HL-60 (cell line): ENCODE results near the gene MAD1L1.

Experiments
- GABPA ChIP-seq: IDR thresholded peaks from 2 replicates; pipeline ENCODE4 v1.6.1; 2012; ENCODE audit warnings: low read depth
- POLR2AphosphoS5 ChIP-seq: IDR thresholded peaks from 2 replicates; pipeline ENCODE4 v1.6.1; 2012; ENCODE audit warnings: low read depth
- SPI1 ChIP-seq: IDR thresholded peaks from 2 replicates; pipeline ENCODE4 v1.6.1; 2012; ENCODE audit warnings: low read depth, mild to moderate bottlenecking, borderline replicate concordance
- TF ChIP-seq, protein P1 (sequence below): IDR thresholded peaks from one replicate; pipeline ENCODE4 v1.5.1; 2011; ENCODE audit warnings: low read length, control low read depth, inconsistent platforms; ENCODE audit not compliant: insufficient read depth
- TF ChIP-seq, protein P2 (sequence below): IDR thresholded peaks from 2 replicates; pipeline ENCODE4 v1.6.1; 2012; ENCODE audit warnings: low read depth; ENCODE audit not compliant: insufficient replicate concordance

DNA sequence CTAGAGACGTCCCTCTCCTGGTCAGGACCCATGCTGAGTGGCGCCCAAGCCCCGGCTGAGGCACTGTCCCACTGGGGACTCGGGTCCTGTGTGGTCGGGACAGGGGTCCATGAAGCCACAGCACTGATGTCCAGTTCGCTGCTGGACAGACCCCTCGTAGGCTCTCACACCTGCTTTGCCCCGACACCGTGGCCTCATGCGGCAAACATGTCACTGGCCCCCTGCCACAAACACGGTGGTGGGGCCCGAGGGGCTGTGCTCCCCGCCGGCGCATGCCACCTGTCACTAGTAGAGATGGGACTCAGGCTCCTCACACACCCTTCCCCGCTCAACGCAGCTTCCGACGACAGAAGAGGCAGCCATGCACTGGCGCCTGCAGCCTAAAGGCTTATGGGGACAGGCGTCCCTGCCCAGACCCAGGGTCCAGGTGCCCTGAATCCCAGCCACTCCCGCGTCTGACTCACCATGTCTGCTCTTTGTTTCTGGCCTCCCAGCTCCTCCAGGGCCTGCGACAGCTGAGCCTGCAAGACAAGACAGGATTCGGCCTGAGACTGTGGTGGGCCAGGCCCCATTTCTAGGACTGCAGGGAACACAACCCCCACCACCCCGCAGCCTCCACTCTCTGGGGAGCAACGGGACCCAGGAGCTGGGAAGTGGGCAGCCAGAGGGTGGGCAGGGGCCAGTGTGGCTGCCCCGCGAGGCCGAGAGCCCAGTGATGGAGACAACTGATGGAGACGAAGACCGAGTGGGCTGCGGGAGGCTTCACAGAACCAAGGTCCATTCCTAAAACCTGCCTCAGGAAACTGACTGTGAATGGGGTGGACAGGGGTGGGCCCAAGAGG, 230.9 kb downstream of the MAD1L1 start:
- TF ChIP-seq, protein P1, sequence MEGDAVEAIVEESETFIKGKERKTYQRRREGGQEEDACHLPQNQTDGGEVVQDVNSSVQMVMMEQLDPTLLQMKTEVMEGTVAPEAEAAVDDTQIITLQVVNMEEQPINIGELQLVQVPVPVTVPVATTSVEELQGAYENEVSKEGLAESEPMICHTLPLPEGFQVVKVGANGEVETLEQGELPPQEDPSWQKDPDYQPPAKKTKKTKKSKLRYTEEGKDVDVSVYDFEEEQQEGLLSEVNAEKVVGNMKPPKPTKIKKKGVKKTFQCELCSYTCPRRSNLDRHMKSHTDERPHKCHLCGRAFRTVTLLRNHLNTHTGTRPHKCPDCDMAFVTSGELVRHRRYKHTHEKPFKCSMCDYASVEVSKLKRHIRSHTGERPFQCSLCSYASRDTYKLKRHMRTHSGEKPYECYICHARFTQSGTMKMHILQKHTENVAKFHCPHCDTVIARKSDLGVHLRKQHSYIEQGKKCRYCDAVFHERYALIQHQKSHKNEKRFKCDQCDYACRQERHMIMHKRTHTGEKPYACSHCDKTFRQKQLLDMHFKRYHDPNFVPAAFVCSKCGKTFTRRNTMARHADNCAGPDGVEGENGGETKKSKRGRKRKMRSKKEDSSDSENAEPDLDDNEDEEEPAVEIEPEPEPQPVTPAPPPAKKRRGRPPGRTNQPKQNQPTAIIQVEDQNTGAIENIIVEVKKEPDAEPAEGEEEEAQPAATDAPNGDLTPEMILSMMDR = no peak
- TF ChIP-seq POLR2AphosphoS5 (no peak), GABPA (no peak), SPI1 (no peak)
- TF ChIP-seq, protein P2, sequence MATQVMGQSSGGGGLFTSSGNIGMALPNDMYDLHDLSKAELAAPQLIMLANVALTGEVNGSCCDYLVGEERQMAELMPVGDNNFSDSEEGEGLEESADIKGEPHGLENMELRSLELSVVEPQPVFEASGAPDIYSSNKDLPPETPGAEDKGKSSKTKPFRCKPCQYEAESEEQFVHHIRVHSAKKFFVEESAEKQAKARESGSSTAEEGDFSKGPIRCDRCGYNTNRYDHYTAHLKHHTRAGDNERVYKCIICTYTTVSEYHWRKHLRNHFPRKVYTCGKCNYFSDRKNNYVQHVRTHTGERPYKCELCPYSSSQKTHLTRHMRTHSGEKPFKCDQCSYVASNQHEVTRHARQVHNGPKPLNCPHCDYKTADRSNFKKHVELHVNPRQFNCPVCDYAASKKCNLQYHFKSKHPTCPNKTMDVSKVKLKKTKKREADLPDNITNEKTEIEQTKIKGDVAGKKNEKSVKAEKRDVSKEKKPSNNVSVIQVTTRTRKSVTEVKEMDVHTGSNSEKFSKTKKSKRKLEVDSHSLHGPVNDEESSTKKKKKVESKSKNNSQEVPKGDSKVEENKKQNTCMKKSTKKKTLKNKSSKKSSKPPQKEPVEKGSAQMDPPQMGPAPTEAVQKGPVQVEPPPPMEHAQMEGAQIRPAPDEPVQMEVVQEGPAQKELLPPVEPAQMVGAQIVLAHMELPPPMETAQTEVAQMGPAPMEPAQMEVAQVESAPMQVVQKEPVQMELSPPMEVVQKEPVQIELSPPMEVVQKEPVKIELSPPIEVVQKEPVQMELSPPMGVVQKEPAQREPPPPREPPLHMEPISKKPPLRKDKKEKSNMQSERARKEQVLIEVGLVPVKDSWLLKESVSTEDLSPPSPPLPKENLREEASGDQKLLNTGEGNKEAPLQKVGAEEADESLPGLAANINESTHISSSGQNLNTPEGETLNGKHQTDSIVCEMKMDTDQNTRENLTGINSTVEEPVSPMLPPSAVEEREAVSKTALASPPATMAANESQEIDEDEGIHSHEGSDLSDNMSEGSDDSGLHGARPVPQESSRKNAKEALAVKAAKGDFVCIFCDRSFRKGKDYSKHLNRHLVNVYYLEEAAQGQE = no peak
